Measurements from ENCODE around the gene DGKI. TPM values are rescaled to one million over a fixed set of nuclear protein-coding genes. Genes with fewer than 3 reads are reported as not detected.

Gene DGKI
- total RNA-seq, 1 experiment from 2014 or later: 0.55 TPM

DNA sequence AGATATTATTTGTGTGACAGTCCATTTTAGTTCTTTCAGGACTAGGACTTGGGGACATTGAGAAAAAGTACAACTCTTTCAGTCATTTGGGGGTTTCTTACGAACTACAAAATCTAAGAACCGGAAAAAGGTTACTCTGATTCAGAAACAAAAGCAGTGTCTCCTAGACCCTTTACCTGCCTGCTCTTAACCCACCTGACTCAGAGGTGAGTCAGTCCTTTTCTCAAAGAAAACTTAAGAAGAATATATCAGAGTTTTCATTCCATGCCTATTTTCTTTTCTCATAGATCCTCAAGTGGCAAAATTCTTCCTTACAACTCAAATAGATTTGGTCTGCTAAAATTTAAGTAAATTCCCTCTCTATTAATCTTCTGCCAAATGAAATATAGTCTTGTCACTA lies 388.4 kb downstream of the DGKI start:
- TF ChIP-seq, protein P1, sequence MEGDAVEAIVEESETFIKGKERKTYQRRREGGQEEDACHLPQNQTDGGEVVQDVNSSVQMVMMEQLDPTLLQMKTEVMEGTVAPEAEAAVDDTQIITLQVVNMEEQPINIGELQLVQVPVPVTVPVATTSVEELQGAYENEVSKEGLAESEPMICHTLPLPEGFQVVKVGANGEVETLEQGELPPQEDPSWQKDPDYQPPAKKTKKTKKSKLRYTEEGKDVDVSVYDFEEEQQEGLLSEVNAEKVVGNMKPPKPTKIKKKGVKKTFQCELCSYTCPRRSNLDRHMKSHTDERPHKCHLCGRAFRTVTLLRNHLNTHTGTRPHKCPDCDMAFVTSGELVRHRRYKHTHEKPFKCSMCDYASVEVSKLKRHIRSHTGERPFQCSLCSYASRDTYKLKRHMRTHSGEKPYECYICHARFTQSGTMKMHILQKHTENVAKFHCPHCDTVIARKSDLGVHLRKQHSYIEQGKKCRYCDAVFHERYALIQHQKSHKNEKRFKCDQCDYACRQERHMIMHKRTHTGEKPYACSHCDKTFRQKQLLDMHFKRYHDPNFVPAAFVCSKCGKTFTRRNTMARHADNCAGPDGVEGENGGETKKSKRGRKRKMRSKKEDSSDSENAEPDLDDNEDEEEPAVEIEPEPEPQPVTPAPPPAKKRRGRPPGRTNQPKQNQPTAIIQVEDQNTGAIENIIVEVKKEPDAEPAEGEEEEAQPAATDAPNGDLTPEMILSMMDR (conservative IDR thresholded peaks at IDR 0.05): no peak
- no peak overlapping the region for H2BK20ac ChIP-seq (ENCODE audit: low read depth, low read length, poor library complexity, severe bottlenecking)

More for the DNA sequence above, 388.4 kb downstream of the DGKI start:
- Histone ChIP-seq H3K18ac (ENCODE audit: insufficient read length, low read depth, low read length) (no peak overlapping the region), H3K23me2 (ENCODE audit: insufficient read length, low read depth, low read length, poor library complexity, severe bottlenecking) (no peaks in the 10 kb centered on the region), H4K8ac (replicated peaks; ENCODE audit: insufficient read length, low read depth, low read length) (no peak overlapping the region), H2AK5ac (ENCODE audit: insufficient read length, low read length) (no peak overlapping the region), H3K9ac (ENCODE audit: extremely low read depth, insufficient read length, low read length) (no peak overlapping the region), H3K4me2 (ENCODE audit: insufficient read depth, insufficient read length, low read length) (no peak overlapping the region), H2BK12ac (ENCODE audit: insufficient read length, low read depth, low read length) (no peak overlapping the region), H3K79me2 (ENCODE audit: insufficient read depth, low read length) (no peaks in the 10 kb centered on the region), H3K79me1 (ENCODE audit: insufficient read depth, low read depth, low read length, poor library complexity, severe bottlenecking) (no peaks in the 10 kb centered on the region), H3T11ph (ENCODE audit: low read length) (no peak overlapping the region), H3K27me3 (ENCODE audit: insufficient read depth, low read length) (no peaks in the 10 kb centered on the region), H4K5ac (ENCODE audit: insufficient read length, low read depth, low read length) (no peak overlapping the region), H2AFZ (ENCODE audit: low read length) (no peak overlapping the region), H3K23ac (ENCODE audit: insufficient read length, low read depth, low read length) (no peak overlapping the region), H4K20me1 (ENCODE audit: control insufficient read depth, insufficient read depth, insufficient read length) (no peaks in the 10 kb centered on the region), H2BK5ac (ENCODE audit: insufficient read length, low read length) (no peak overlapping the region), H3K27ac (ENCODE audit: insufficient read length, low read depth, low read length) (no peak overlapping the region), H3K14ac (ENCODE audit: insufficient read depth, low read length) (no peak overlapping the region), H3K4me1 (ENCODE audit: insufficient read depth, low read length) (no peaks in the 10 kb centered on the region), H4K91ac (ENCODE audit: insufficient read length, low read depth, low read length) (no peak overlapping the region), H3K4ac (ENCODE audit: low read depth, low read length) (no peak overlapping the region), H2BK120ac (ENCODE audit: low read depth, low read length, poor library complexity, severe bottlenecking) (no peak overlapping the region), H3K56ac (ENCODE audit: insufficient read length, low read depth, low read length) (no peak overlapping the region), H2BK15ac (ENCODE audit: low read depth, low read length) (no peak overlapping the region), H3K9me3 (ENCODE audit: control insufficient read depth, low read depth, low read length) (no peaks in the 10 kb centered on the region)
- Mint-ChIP-seq H3K4me1 (peaks cover 2% of the 10 kb centered on the region in 2 experiments), H3K9me3 (no peaks in the 10 kb centered on the region; a peak in 1 of 5 replicates), H3K27me3 (ENCODE audit: low read depth) (no peaks in the 10 kb centered on the region), H3K4me3 (no peak overlapping the region), H3K36me3 (ENCODE audit: insufficient read depth in 1 of 3, low read depth in 3 of 3) (no peaks in the 10 kb centered on the region; a peak in 1 of 7 replicates), H3K27ac (no peak overlapping the region)
- no CpG with 5 or more reads among the region's 2 CpGs for WGBS (ENCODE audit: extremely low coverage, insufficient read length, low lambda C conversion rate)
- DNase-seq: no peak
